HG03108 (cell line): ENCODE measurements around the gene LMF2.

Source experiments
- ATAC-seq: cut with Tn5 transposase; IDR thresholded peaks from one replicate; pipeline ENCODE4 v1.9.1; 2021; ENCODE audit warnings: moderate library complexity; ENCODE audit not compliant: unreplicated experiment

LMF2 gene

GRCh38 chr22:50468626-50469025 lies 38.9 kb downstream of the LMF2 start:
- ATAC-seq, result no peak

DNA sequence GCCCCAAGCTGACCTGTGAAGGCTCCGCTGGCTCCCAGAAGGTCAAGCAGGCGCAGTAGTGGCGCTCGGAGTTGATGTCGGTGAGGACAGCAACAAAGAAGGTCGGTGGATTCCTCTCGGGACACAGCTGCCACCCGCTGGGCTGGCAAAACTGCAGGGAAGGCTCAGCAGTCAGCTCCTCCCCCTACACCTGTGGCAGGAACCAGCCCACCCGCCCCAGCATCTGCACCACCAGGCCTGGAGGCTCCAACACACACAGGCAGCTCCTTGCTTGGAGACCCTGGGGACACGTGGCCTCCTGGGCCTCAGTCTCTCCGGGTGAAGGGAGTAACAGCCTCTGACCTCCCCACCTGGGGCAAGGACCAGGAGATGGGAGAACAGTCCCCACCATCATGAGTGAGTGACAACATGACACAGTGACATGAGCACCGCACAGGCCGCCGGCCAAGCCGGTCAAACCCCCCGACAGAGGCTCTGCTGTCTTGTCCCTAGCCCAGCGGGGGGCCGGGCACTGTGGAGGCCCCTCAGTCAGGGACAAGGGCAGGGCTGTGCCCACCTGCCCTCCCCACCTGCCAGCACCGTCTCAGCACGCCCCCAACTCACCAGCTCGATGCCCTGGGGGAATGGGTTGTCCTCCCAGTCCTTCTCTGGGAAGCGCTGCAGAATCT lies 39.6 kb downstream of the LMF2 start:
- ATAC-seq, result no peak

DNA sequence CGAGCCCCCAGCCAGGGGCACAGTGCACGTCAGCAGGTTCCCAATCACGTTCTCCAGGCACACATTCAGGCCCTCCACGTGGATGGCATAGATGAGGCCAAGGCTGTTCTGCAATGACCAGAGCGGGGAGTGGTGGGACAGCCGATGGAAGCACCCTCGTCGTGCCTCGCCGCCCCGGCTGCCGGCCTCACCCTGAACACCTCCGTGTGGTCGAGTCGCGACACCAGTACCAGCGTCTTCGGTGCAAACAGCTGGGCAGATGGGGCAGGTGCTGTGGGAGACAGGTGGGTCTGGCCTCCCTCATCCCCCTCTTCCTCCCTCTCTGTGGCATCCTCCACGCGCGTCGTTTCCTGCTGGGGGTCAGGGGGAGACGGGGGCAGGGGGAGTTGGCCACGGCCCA lies 40.2 kb downstream of the LMF2 start:
- no peak for ATAC-seq

DNA sequence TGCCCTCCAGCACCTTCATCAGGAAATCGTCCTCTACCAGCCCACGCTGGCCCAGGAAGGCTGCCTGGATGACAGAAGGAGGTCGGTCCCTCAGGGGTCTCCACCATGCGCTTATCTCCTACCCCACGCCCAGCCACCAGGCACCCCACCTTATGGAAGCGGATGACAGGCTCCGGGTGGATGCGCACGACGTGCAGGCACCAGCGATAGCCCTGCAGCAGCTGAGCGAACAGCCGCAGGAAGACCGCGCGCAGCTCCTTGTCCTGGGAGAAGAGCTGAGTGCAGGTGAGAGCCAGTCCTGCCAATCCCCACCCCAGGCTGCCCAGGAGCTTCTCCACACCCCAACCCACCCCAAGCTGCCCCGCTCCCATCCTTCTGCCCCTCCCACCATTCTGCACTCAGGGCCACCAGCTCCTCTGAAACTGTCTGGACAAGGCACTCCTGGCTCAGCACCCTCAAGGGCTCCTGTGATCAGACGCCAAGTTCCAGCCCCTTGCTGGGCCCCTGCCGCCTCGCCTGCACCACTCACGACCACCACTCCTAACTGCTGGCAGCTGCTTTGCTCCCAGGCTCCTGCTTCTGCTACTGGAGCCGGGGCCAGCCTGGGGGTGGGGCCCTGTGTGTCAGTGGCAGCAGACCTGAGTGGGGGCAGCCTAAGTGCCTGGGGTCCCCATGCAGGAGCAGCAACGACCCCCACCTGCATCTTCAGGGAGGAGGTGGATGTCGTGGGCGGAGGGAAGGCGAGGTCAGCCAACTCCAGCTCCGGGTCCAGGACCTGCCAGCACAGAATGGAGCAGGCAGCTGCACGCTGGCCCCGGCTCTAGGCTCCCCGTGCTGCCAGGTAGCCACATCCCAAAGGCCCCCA lies 42.2 kb downstream of the LMF2 start:
- no peak for ATAC-seq

DNA sequence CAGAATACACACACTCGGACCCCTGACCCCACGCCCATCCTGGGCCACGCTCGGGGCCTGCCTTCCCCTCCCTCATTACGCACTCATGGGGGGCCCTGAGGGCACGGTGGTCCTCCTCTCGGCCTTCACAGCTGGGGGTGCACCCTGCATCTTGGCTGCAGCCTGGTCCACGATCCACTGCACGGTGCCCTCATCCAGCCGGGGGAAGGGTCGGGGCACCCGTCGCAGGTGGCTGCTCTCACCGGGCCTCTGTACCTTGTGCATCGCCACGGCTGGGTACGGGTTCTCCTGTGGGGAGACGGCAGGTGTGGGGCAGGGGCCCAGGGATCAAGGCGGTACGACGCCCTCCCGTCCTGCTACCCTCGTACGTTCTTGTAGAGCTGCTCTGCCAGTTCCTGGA lies 43.1 kb downstream of the LMF2 start:
- no peak for ATAC-seq

DNA sequence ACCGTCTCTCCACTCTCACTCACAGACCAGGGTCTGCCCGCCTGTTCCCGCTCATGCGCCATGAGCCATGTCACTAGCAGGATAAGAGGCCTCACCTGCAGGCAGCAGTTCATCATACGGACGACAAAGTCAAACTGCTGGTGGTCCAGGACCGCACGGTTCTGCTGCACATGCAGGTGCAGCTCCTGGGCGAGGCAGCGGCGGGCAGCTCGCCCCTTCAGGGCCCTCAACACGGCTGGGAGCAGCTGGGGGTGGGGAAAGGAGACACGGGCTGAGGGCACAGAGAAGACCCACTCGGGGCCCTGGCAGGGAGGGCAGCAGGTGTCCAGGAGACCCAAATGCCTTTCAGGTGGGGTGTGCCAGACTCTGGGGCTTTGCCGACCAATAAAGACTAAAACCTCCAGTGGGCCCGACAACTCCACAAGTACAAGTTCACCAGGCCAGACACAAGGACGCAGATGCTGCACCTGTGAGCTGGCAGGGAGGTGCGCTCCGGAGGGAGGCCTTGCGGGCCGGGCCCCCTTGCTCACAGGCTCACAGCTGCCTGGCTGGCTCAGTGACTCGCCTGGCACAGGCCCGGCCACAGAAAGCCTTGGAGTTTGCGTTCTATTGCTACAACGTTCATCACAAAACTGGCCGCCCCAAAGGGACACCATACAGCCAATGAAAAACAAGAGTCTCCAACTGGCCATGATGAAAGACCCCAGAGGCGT lies 44.2 kb downstream of the LMF2 start:
- ATAC-seq, result no peak

DNA sequence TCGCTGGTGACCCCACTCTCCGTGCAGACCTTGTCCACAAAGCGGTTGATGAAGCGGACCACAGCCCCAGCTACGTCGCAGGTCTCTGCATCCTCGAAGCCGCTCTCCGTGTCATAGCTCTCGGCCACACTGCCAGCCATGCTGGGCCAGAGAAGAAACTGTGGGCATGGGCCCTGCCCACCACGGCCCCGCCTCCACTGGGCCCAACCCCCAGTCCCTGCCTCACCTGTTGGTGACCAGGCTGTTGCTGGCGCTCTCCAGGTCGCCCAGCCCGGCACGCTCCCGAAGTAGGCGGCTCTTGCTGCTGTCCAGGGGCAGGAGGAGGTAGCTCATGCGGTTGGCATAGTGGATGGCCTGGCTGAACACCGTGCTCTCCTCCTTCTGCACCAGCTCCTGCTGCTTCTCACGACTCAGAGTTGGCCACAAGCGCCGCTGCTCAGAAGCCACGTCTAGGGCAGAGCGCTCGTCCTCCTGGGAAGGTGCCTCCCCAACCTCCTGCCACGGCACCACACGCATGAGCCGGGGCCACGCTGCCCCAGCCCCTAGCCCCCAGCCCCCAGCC lies 45.4 kb downstream of the LMF2 start:
- no peak for ATAC-seq

- no peak for ATAC-seq
Measured at GRCh38 chr22:50461536-50461935, 46.0 kb downstream of the LMF2 start.

DNA sequence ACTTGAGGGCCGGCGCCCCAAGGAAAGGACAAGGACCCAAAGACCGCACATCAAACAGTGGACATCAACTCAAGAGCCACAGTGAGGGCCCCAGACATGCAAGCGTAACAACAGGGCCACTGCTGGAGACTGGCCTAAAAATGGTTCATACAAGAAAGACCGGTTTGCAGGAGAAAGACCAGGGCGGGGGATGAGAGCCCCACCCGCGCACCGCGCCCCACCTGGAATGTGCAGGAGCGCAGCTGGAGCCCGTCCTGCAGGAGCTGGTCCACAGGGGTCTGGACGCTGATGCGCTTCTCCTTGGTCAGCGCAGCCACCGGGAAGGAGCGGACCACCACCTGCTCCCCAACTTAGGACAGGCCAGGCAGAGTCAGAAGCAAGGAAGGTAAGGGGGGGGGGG lies 46.6 kb downstream of the LMF2 start:
- no peak for ATAC-seq

DNA sequence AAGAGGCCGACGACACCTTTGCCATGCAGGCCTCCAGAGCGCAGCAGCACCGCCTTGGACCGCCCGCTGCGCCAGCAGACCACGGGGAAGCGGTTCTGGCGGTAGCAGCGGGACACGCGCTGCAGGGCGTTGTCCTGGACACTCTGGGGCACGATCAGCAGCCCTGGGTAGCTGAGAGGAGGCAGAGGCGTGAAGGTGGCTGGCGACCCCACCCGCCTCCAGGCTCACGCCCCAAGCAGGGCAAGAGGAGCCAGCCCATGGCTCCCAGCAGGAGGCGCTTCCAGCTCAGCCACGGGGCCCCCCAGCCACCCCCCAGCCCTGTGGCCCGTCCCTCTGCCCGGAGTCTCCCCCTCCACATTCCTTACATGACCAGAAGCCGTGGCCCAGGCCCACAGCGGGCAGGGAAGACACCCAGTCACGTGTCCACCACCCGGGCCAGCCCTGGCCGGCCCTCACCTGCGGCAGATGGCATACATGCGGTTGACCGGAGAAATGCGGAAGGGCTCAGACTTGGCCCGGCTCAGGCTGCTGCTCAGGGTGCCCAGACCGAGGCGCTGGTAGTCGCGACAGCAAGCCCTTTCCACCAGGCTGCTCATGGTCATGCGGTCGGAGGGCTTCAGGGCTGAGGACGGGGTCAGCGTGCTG lies 47.9 kb downstream of the LMF2 start:
- ATAC-seq, result no peak

GRCh38 chr22:50459016-50459415 lies 48.5 kb downstream of the LMF2 start:
- no peak for ATAC-seq

DNA sequence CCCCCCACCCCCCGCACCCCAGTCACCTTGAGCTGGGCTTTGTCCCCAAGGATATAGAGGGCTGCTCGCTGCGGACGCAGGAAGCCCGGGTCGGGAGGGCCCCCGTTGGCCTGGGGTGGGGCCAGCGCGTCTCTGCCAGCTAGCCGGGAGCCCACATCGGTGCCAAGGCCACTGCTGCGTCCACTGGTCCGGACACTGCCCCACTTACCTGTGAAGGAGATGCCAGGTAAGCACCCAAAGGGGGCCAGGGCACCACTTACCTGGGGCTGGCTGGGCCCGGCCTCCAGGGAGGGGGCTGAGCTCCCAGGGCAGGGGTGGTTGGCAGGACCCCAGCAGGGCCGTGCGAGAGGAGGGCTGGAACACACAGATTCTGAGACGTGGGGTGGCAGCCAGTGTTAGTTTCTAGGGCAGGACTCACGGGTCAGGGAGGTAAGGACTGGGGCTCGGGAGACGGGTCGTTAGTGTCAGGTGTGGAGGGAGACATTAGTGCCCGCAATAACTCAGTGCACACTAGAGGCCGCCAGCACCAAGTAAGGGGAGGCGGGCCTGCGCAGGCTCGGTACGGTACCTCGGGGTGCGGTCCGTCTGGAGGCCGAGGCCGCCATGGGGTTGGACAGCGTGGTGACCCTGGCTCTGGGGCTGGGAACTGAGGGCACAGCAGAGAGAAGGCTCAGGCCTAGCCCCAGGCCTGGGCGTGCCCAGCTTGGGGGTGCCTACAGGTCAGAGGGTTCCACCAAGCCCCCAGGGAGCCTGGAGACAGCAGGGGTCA lies 50.9 kb downstream of the LMF2 start:
- no peak for ATAC-seq

GRCh38 chr22:50456026-50456425 lies 51.5 kb downstream of the LMF2 start:
- no peak for ATAC-seq

- ATAC-seq, result no peak
Measured at GRCh38 chr22:50455201-50455600, 52.3 kb downstream of the LMF2 start.

DNA sequence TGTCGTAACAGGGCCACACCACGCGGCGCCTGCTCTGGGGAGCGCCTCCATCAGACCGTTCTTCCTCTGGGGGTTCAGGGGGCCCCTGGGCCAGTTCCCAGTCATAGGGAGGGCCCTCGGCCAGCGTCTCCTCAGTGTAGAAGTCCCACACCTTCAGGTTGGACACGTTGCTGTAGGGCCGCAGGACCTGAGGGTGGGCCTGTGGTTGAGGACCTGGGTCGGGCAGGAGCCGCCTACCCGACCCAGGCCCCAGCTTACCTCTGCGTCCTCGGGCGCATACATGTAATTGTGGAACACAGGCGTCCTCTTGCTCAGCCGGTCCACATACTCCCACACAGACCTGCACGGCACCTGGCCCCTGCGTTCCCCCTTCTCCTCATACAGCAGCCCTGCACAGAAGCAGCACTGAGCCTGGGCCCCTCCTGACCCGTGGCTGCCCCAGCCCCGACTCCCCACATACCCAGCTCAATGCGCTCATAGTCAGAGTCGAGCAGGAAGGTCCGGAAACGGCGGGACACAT lies 52.9 kb downstream of the LMF2 start:
- ATAC-seq, result no peak
